Endothelial cell of umbilical vein (primary cell): Measurements from ENCODE around the gene RFX2. TPM values are rescaled to one million over a fixed set of nuclear protein-coding genes. Genes with fewer than 3 reads are reported as not detected.

Experiments used
- BruUV-seq: library from RNA; stranded (reverse); fragments of 400-500 nt; replicated peaks from 2 replicates; lab custom pipeline; 2021; lab: Mats Ljungman, UMichigan
- CTCF ChIA-PET: fragments of 300-600, 350-600 bp; sonication (Branson Sonifier 250); formaldehyde crosslinking; loops from one replicate; lab custom pipeline; 2021; ENCODE audit warnings: antibody characterized with exemption, inconsistent platforms; lab: Charles Lee
- POLR2A ChIA-PET: fragments of 300-600, 350-600 bp; sonication (Branson Sonifier 250); formaldehyde crosslinking; loops from one replicate; lab custom pipeline; 2021; ENCODE audit warnings: antibody characterized with exemption, inconsistent platforms; lab: Charles Lee
- DNase-seq: peaks from one replicate; pipeline ENCODE4 v3.0.0-alpha.2; 2011; ENCODE audit warnings: low read depth, low spot score
- FAIRE-seq: peaks from 2 replicates; lab custom pipeline; 2011; peaks lifted over from hg19 to GRCh38; lab: Jason Lieb, UNC
- H2AFZ ChIP-seq: 2 replicates; pipeline ENCODE4 v1.6.0; 2012; ENCODE audit warnings: low read depth, low read length, control low read depth, inconsistent platforms
- H3K27ac ChIP-seq: 2 replicates; pipeline ENCODE4 v1.5.1; 2011; ENCODE audit warnings: low read depth, mild to moderate bottlenecking, control low read depth, low read length, moderate library complexity; ENCODE audit not compliant: insufficient read depth
- H3K27me3 ChIP-seq, 2 experiments: 2 replicates each; pipeline versions ENCODE4 v1.6.0 to v1.6.1; 2011; ENCODE audit warnings: low read length in 2 of 2, mixed read lengths in 1 of 2; ENCODE audit not compliant: control insufficient read depth in 2 of 2, insufficient read depth in 2 of 2
- H3K36me3 ChIP-seq, 2 experiments: 2 replicates in 1 of 2; 3 replicates in 1 of 2; pipeline ENCODE4 v1.5.1; 2011; ENCODE audit warnings: low read length in 2 of 2, mild to moderate bottlenecking in 1 of 2, moderate library complexity in 1 of 2; ENCODE audit not compliant: control insufficient read depth in 2 of 2, insufficient read depth in 2 of 2; ENCODE audit errors: extremely low read depth in 1 of 2
- H3K4me1 ChIP-seq: 3 replicates; pipeline ENCODE4 v1.5.1; 2011; ENCODE audit warnings: mild to moderate bottlenecking, low read length; ENCODE audit not compliant: control insufficient read depth, insufficient read depth; ENCODE audit errors: extremely low read depth
- H3K4me2 ChIP-seq: 2 replicates; pipeline ENCODE4 v1.6.1; 2011; ENCODE audit warnings: low read length, control low read depth, mixed read lengths; ENCODE audit not compliant: insufficient read depth
- H3K4me3 ChIP-seq, 3 experiments: fragments of 200-600 bp in 1 of 3; sonication (generic), shearing (Covaris generic) in 1 of 3; replicated peaks in 1 of 3; 2 replicates each; pipeline ENCODE4 v1.5.1; 2011 to 2016; ENCODE audit warnings: control low read depth in 3 of 3, low read length in 3 of 3, mild to moderate bottlenecking in 2 of 3, inconsistent platforms in 1 of 3, low read depth in 1 of 3, moderate library complexity in 1 of 3; ENCODE audit not compliant: insufficient read depth in 1 of 3
- H3K79me2 ChIP-seq: 2 replicates; pipeline ENCODE4 v1.6.0; 2012; ENCODE audit warnings: low read length, inconsistent platforms; ENCODE audit not compliant: control insufficient read depth, insufficient read depth
- H3K9ac ChIP-seq: replicated peaks from 2 replicates; pipeline ENCODE3; 2011; ENCODE audit warnings: low read length, control low read depth; ENCODE audit not compliant: insufficient read depth; ENCODE audit errors: extremely low read depth
- H3K9me1 ChIP-seq: replicated peaks from 3 replicates; pipeline ENCODE4 v1.6.0; 2011; ENCODE audit warnings: mild to moderate bottlenecking, low read length; ENCODE audit not compliant: control insufficient read depth, insufficient read depth; ENCODE audit errors: extremely low read depth
- H3K9me3 ChIP-seq: replicated peaks from 2 replicates; pipeline ENCODE4 v1.5.1; 2012; ENCODE audit warnings: low read length, inconsistent platforms; ENCODE audit not compliant: control insufficient read depth, insufficient read depth
- H4K20me1 ChIP-seq: replicated peaks from 2 replicates; pipeline ENCODE3; 2011; ENCODE audit warnings: mild to moderate bottlenecking, low read length; ENCODE audit not compliant: control insufficient read depth, insufficient read depth; ENCODE audit errors: extremely low read depth
- CTCF ChIP-seq, 2 donors: IDR thresholded peaks; 1 replicate in 1 of 2; 2 replicates in 1 of 2; pipeline ENCODE4 v1.5.1; 2011; ENCODE audit warnings: low read length in 2 of 2, mild to moderate bottlenecking in 2 of 2, moderate library complexity in 2 of 2, control low read depth in 1 of 2, inconsistent platforms in 1 of 2, low read depth in 1 of 2; ENCODE audit not compliant: insufficient read depth in 1 of 2; ENCODE audit errors: extremely low read depth in 1 of 2
- EZH2 ChIP-seq: IDR thresholded peaks from 2 replicates; pipeline ENCODE4 v1.6.1; 2012; ENCODE audit warnings: borderline replicate concordance, low read depth, mild to moderate bottlenecking, moderate library complexity, low read length, inconsistent platforms; ENCODE audit not compliant: severe bottlenecking
- FOS ChIP-seq: IDR thresholded peaks from 2 replicates; pipeline ENCODE4 v1.6.1; 2011; ENCODE audit warnings: mild to moderate bottlenecking, low read length, moderate library complexity, borderline replicate concordance; ENCODE audit not compliant: insufficient read depth
- GATA2 ChIP-seq: IDR thresholded peaks from 2 replicates; pipeline ENCODE4 v1.7.0; 2011; ENCODE audit warnings: low read depth, mild to moderate bottlenecking, moderate library complexity, mixed read lengths, low read length; ENCODE audit not compliant: insufficient read length, insufficient read depth
- JUN ChIP-seq: IDR thresholded peaks from 2 replicates; pipeline ENCODE4 v1.6.1; 2011; ENCODE audit warnings: borderline replicate concordance, low read depth; ENCODE audit not compliant: insufficient read length, insufficient read depth
- MAX ChIP-seq: IDR thresholded peaks from 2 replicates; pipeline ENCODE4 v1.6.1; 2011; ENCODE audit not compliant: insufficient read depth, insufficient read length
- MYC ChIP-seq: IDR thresholded peaks from one replicate; pipeline ENCODE4 v1.6.1; 2011; ENCODE audit warnings: mild to moderate bottlenecking, low read depth, low read length
- POLR2A ChIP-seq: IDR thresholded peaks from 2 replicates; pipeline ENCODE4 v1.6.1; 2012; ENCODE audit warnings: low read depth, mild to moderate bottlenecking, control low read depth, low read length
- POLR2AphosphoS5 ChIP-seq: IDR thresholded peaks from 2 replicates; pipeline ENCODE4 v1.6.1; 2012; ENCODE audit warnings: low read depth, mild to moderate bottlenecking, control low read depth, low read length, moderate library complexity; ENCODE audit not compliant: insufficient read depth
- dilution Hi-C: fragments of 300-500 bp; cut with MboI; formaldehyde crosslinking; loops from one replicate; pipeline ENCODE4 v1.15.0; 2019; ENCODE audit warnings: low sequenced_read_pairs; ENCODE audit not compliant: extremely low pct_ligation_motif_present
- intact Hi-C: fragments of 100-400 bp; cut with micrococcal nuclease; formaldehyde crosslinking; loops from one replicate; pipeline ENCODE4 v1.10.0; 2022
- polyA plus RNA-seq, 4 experiments: library from polyadenylated mRNA; depleted of rRNA in 3 of 4; stranded (reverse) in 3 of 4; unstranded in 1 of 4; fragments of >200 nt; gene quantifications; 2 replicates each; pipeline versions ENCODE4 v1.2.1 to v1.2.3, GENCODE V29; 2011 to 2012; ENCODE audit warnings: missing spikeins in 1 of 4
- total RNA-seq: library from RNA; stranded (reverse); gene quantifications from 2 replicates; pipeline ENCODE4 v1.2.3, GENCODE V29; 2021

The RFX2 gene
- total and polyA plus RNA-seq, 2 donors (not counting 3 experiments of a cell fraction or from before 2014, with no cell fraction given): 16.1 to 19.0 TPM

GRCh38 chr19:5953030-5953589 lies 157.2 kb downstream of the RFX2 start:
- DNase-seq (peak; percentile 31), FAIRE-seq (peak; percentile 26)
- H3K4me3 ChIP-seq: no peak overlapping the region
- H2AFZ ChIP-seq: no peak overlapping the region
- peaks cover 41% of the 10 kb centered on the region for H3K4me1 ChIP-seq
- CTCF ChIA-PET: interaction anchor here (0.8 to 7.2 kb wide), 6 partner anchors 14 to 69 kb away, joined by 3 to 46 read pairs (median 3); no protein-coding TSS in a partner anchor
- BruUV-seq: no TSS peak
- H3K9me3 ChIP-seq: no peaks in the 10 kb centered on the region
- H3K27me3 ChIP-seq: no peaks in the 10 kb centered on the region
- intact Hi-C loops (no loop called here), dilution Hi-C loops (no loop called here)
- H3K4me2 ChIP-seq: no peak overlapping the region
- H3K9me1 ChIP-seq: no peaks in the 10 kb centered on the region
- H3K27ac ChIP-seq: peak overlapping the region; percentile 46
- POLR2A ChIA-PET: no interaction called here
- H3K9ac ChIP-seq: no peak overlapping the region
- H4K20me1 ChIP-seq: no peaks in the 10 kb centered on the region
- peaks cover 88% of the 10 kb centered on the region for H3K79me2 ChIP-seq
- TF ChIP-seq GATA2: no peak
- TF ChIP-seq JUN: peak; percentile 63
- peaks cover 0 to 4% of the 10 kb centered on the region in 2 experiments for H3K36me3 ChIP-seq

GRCh38 chr19:5952193-5953029 lies 157.9 kb downstream of the RFX2 start:
- Histone ChIP-seq H3K27ac (peak overlapping the region; percentile 36), H3K4me1 (peaks cover 41% of the 10 kb centered on the region), H2AFZ (no peak overlapping the region), H3K4me3 (no peak overlapping the region), H3K9me1 (no peaks in the 10 kb centered on the region), H3K79me2 (peaks cover 83% of the 10 kb centered on the region), H3K36me3 (peaks cover 0 to 4% of the 10 kb centered on the region in 2 experiments), H3K9ac (no peak overlapping the region), H3K9me3 (no peaks in the 10 kb centered on the region), H3K27me3 (no peaks in the 10 kb centered on the region), H4K20me1 (no peaks in the 10 kb centered on the region), H3K4me2 (no peak overlapping the region)
- ChIA-PET CTCF (interaction anchor here (0.8 to 7.2 kb wide), 8 partner anchors 10 to 148 kb away, joined by 3 to 46 read pairs (median 3); no protein-coding TSS in a partner anchor), POLR2A (no interaction called here)
- TF ChIP-seq EZH2 (no peak), MAX (no peak), POLR2A (no peak), GATA2 (no peak), FOS (no peak), JUN (no peak), CTCF (IDR thresholded peaks at IDR 0.05; ENCODE audit: extremely low read depth in 1 of 2, insufficient read depth in 1 of 2, low read depth in 1 of 2, low read length in 2 of 2) (no peak), MYC (no peak), POLR2AphosphoS5 (no peak)
- dilution Hi-C loops: no loop called here
- DNase-seq (no peak), FAIRE-seq (no peak)
- no TSS peak for BruUV-seq
- intact Hi-C loops: no loop called here
